Upper lobe of left lung (tissue), 6 donors: ENCODE data around the gene NPTN. TPM values are rescaled to one million over a fixed set of nuclear protein-coding genes. Genes with fewer than 3 reads are reported as not detected.

Experiments used
- ATAC-seq, 2 donors: fragments of 200-7000 bp; cut with Tn5 transposase; one replicate each; pipeline ENCODE4 v1.9.1; 2022; ENCODE audit warnings: mild to moderate bottlenecking in 2 of 2, moderate library complexity in 2 of 2; ENCODE audit not compliant: low FRiP score in 2 of 2
- DNase-seq, 2 donors: peaks; one replicate each; pipeline ENCODE4 v3.0.0-alpha.2; 2019 to 2020
- H3K27ac ChIP-seq, 4 donors: fragments of 200-600 bp; sonication (generic); one replicate each; pipeline ENCODE4 v1.5.1; 2016 to 2019
- H3K27me3 ChIP-seq, 4 donors: fragments of 200-600 bp; sonication (generic); one replicate each; pipeline ENCODE4 v1.5.1; 2017 to 2019
- H3K36me3 ChIP-seq, 4 donors: fragments of 200-600 bp; sonication (generic); one replicate each; pipeline ENCODE4 v1.5.1; 2016 to 2019
- H3K4me1 ChIP-seq, 4 donors: fragments of 200-600 bp; sonication (generic); one replicate each; pipeline ENCODE4 v1.5.1; 2018 to 2019
- H3K4me3 ChIP-seq, 4 donors: fragments of 200-600 bp; sonication (generic); one replicate each; pipeline ENCODE4 v1.5.1; 2017 to 2019; ENCODE audit warnings: mild to moderate bottlenecking in 2 of 4, moderate library complexity in 1 of 4
- H3K9me3 ChIP-seq, 4 donors: fragments of 200-600 bp; sonication (generic); one replicate each; pipeline ENCODE4 v1.5.1; 2018 to 2019
- CTCF ChIP-seq, 6 experiments: fragments of 450-650 bp in 4 of 6; fragments of 200-600 bp in 2 of 6; sonication (generic) in 2 of 6; IDR thresholded peaks; one replicate each; pipeline ENCODE4 v1.5.1; 2016 to 2019; ENCODE audit warnings: antibody characterized with exemption in 6 of 6
- EP300 ChIP-seq, 4 donors: sonication (generic); formaldehyde crosslinking; IDR thresholded peaks; one replicate each; pipeline ENCODE4 v1.5.1; 2017; ENCODE audit warnings: antibody characterized with exemption in 4 of 4, control low read depth in 2 of 4
- POLR2A ChIP-seq, 4 donors: fragments of 450-650 bp; IDR thresholded peaks; one replicate each; pipeline ENCODE4 v1.5.1; 2016 to 2017; ENCODE audit warnings: antibody characterized with exemption in 4 of 4, mild to moderate bottlenecking in 2 of 4
- POLR2AphosphoS5 ChIP-seq, 2 donors: sonication (generic); formaldehyde crosslinking; IDR thresholded peaks; one replicate each; pipeline ENCODE4 v1.5.1; 2017; ENCODE audit warnings: antibody characterized with exemption in 2 of 2
- WGBS, 2 donors: methylation state at CpG; one replicate each; pipeline ENCODE4 v1.1.5; 2017 to 2018; 5-methylcytosine and 5-hydroxymethylcytosine counted together
- total RNA-seq, 6 donors: library from RNA; depleted of rRNA in 4 of 6; stranded (reverse); fragments of >200 nt in 4 of 6; gene quantifications; one replicate each; pipeline versions ENCODE4 v1.1.0 to v1.2.1, GENCODE V29; 2016 to 2021
- donor health status: DM: no; HTN: no; CAD: no; lungs with moderate emphysema.
- donor health status: DM: no; HTN: yes; CAD: no; lungs with severe emphysema.

Gene NPTN
- total RNA-seq, 6 donors from 2014 or later, result 70.2 to 151 (median 108) TPM

DNA sequence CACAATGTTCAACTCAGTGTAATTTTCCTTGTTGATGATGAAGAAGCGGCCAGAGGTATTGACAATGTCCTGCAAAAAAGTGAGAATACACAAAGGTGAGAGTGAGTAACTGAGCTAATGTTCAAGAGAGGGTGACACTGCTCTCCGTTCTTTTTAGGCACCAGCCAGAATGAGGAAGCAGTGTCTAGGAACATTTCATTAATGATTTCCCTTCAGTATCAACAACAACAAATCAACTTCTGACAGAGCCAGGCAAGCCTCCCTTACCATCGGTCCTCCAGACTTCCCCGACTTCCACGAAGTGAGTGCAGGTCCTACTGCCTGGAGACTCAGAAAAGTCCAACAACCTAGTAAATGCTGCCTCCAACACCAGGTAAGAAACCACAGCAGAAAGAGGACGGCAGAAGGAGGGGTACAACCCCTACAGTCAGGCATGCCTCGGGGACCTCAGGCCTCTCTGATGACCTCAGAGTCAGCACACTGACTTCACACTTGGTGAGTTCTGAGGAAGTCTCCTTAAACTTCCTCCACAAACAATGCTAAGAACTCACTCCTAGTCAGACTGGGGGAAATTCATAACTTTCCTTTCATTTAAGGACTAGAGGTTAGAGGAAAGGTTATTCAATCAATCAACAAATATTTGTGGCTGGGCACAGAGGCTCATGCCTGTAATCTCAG is 62.7 kb downstream of the NPTN start:
- peaks cover 16 to 36% (median 28%) of the 10 kb centered on the region in 4 donors for H3K4me1 ChIP-seq
- WGBS, 2 donors, result 56 to 65% methylated on average over 7 of the region's 7 CpGs
- no peaks in the 10 kb centered on the region for H3K9me3 ChIP-seq
- no peak for TF ChIP-seq POLR2AphosphoS5 (IDR thresholded peaks at IDR 0.05)
- TF ChIP-seq POLR2A (IDR thresholded peaks at IDR 0.05), result no peak
- TF ChIP-seq EP300 (IDR thresholded peaks at IDR 0.05), result no peak
- no peak for TF ChIP-seq CTCF (IDR thresholded peaks at IDR 0.05)
- peaks cover 8 to 86% (median 37%) of the 10 kb centered on the region in 4 donors for H3K36me3 ChIP-seq
- DNase-seq, result no peak
- no peak overlapping the region for H3K27ac ChIP-seq
- H3K4me3 ChIP-seq, result no peak overlapping the region
- H3K27me3 ChIP-seq, result no peaks in the 10 kb centered on the region
- ATAC-seq, result no peak

GRCh38 chr15:73569361-73569760 is 63.8 kb downstream of the NPTN start:
- DNase-seq (no peak), ATAC-seq (no peak)
- Histone ChIP-seq H3K27me3 (no peaks in the 10 kb centered on the region), H3K27ac (no peak overlapping the region), H3K9me3 (no peaks in the 10 kb centered on the region), H3K4me1 (peaks cover 10 to 43% (median 31%) of the 10 kb centered on the region in 4 donors), H3K4me3 (no peak overlapping the region), H3K36me3 (peaks cover 8 to 89% (median 38%) of the 10 kb centered on the region in 4 donors)
- whole genome bisulfite sequencing, 2 donors, result 94 to 95% methylated on average over 3 of the region's 3 CpGs
- TF ChIP-seq POLR2AphosphoS5 (IDR thresholded peaks at IDR 0.05) (no peak), POLR2A (IDR thresholded peaks at IDR 0.05) (no peak), EP300 (IDR thresholded peaks at IDR 0.05) (no peak), CTCF (IDR thresholded peaks at IDR 0.05) (no peak)

GRCh38 chr15:73568564-73569280 is 64.5 kb downstream of the NPTN start:
- no peaks in the 10 kb centered on the region for H3K27me3 ChIP-seq

GRCh38 chr15:73567020-73567419 is 66.2 kb downstream of the NPTN start:
- no peak for DNase-seq
- Histone ChIP-seq H3K4me1 (peaks cover 0 to 26% (median 18%) of the 10 kb centered on the region in 4 donors), H3K27ac (no peak overlapping the region), H3K4me3 (no peak overlapping the region), H3K36me3 (peaks cover 19 to 95% (median 44%) of the 10 kb centered on the region in 4 donors), H3K27me3 (no peaks in the 10 kb centered on the region), H3K9me3 (no peaks in the 10 kb centered on the region)
- no peak for TF ChIP-seq POLR2A (IDR thresholded peaks at IDR 0.05)
- TF ChIP-seq POLR2AphosphoS5 (IDR thresholded peaks at IDR 0.05), result no peak
- TF ChIP-seq CTCF (IDR thresholded peaks at IDR 0.05), result no peak
- TF ChIP-seq EP300 (IDR thresholded peaks at IDR 0.05), result no peak
- WGBS, 2 donors, result 68 to 82% methylated on average over 1 of the region's 1 CpG
- ATAC-seq, result no peak

More at GRCh38 chr15:73568564-73569280, 64.5 kb downstream of the NPTN start:
- no peak overlapping the region for H3K27ac ChIP-seq
- H3K9me3 ChIP-seq, result no peaks in the 10 kb centered on the region
- peaks cover 9 to 95% (median 40%) of the 10 kb centered on the region in 4 donors for H3K36me3 ChIP-seq
- peaks cover 5 to 40% (median 31%) of the 10 kb centered on the region in 4 donors for H3K4me1 ChIP-seq
- TF ChIP-seq EP300 (IDR thresholded peaks at IDR 0.05), result no peak
- TF ChIP-seq POLR2AphosphoS5 (IDR thresholded peaks at IDR 0.05), result no peak
- no peak for TF ChIP-seq POLR2A (IDR thresholded peaks at IDR 0.05)
- no peak for TF ChIP-seq CTCF (IDR thresholded peaks at IDR 0.05)
- ATAC-seq (no peak), DNase-seq (no peak)
- no peak overlapping the region for H3K4me3 ChIP-seq
- WGBS, 2 donors, result 88% methylated on average over 5 to 7 of the region's 7 CpGs
